MCF 10A (cell line): ENCODE data around the gene SYDE2. TPM values are rescaled to one million over a fixed set of nuclear protein-coding genes. Genes with fewer than 3 reads are reported as not detected.

Experiments used
- BruUV-seq: library from RNA; stranded (reverse); fragments of 400-500 nt; replicated peaks from 2 replicates; lab custom pipeline; 2021; lab: Mats Ljungman, UMichigan
- CTCF ChIA-PET: fragments of 300-600 bp; sonication (Branson Sonifier 250); formaldehyde crosslinking; extraction: SDS; loops from one replicate; lab custom pipeline; 2021; ENCODE audit warnings: antibody characterized with exemption, inconsistent platforms; lab: Yijun Ruan, JAX
- POLR2A ChIA-PET: fragments of 300-600, 350-650 bp; sonication (Branson Sonifier 250); formaldehyde crosslinking; extraction: SDS; loops from one replicate; lab custom pipeline; 2020; ENCODE audit warnings: antibody characterized with exemption, inconsistent platforms; lab: Yijun Ruan, JAX
- DNase-seq: peaks from one replicate; pipeline ENCODE4 v3.0.0-alpha.2; 2018; ENCODE audit not compliant: unreplicated experiment
- H3K27ac Mint-ChIP-seq: one replicate; pipeline ENCODE4 v1.8.0; 2022; ENCODE audit warnings: mild to moderate bottlenecking, low read depth, mixed read lengths; ENCODE audit not compliant: unreplicated experiment
- H3K27me3 Mint-ChIP-seq: one replicate; pipeline ENCODE4 v1.8.0; 2022; ENCODE audit warnings: mixed read lengths; ENCODE audit not compliant: insufficient read depth, unreplicated experiment
- H3K36me3 Mint-ChIP-seq: one replicate; pipeline ENCODE4 v1.8.0; 2022; ENCODE audit warnings: mild to moderate bottlenecking, moderate library complexity, mixed read lengths; ENCODE audit not compliant: insufficient read depth, unreplicated experiment
- H3K4me1 Mint-ChIP-seq: one replicate; pipeline ENCODE4 v1.8.0; 2022; ENCODE audit warnings: mixed read lengths; ENCODE audit not compliant: insufficient read depth, unreplicated experiment
- H3K4me3 Mint-ChIP-seq: one replicate; pipeline ENCODE4 v1.8.0; 2022; ENCODE audit warnings: mild to moderate bottlenecking, moderate library complexity, mixed read lengths; ENCODE audit not compliant: unreplicated experiment
- H3K9me3 Mint-ChIP-seq: one replicate; pipeline ENCODE4 v1.8.0; 2022; ENCODE audit warnings: mixed read lengths; ENCODE audit not compliant: unreplicated experiment
- CTCF ChIP-seq: fragments of 200-600 bp; IDR thresholded peaks from one replicate; pipeline ENCODE4 v1.8.0; 2022; ENCODE audit warnings: antibody characterized with exemption, mild to moderate bottlenecking; ENCODE audit not compliant: unreplicated experiment
- intact Hi-C: fragments of 100-400 bp; cut with micrococcal nuclease; formaldehyde crosslinking; loops from 2 replicates; pipeline ENCODE4 v1.14.1; 2022
- total RNA-seq: library from RNA; stranded (reverse); gene quantifications from 2 replicates; pipeline ENCODE4 v1.2.3, GENCODE V29; 2022

The SYDE2 gene
- total RNA-seq, 1 experiment from 2014 or later = 5.9 TPM

GRCh38 chr1:85166351-85166750, 34.5 kb downstream of the SYDE2 start:
- Mint-ChIP-seq H3K36me3 (peaks cover 11% of the 10 kb centered on the region), H3K4me1 (no peaks in the 10 kb centered on the region), H3K27ac (no peak overlapping the region), H3K4me3 (no peak overlapping the region), H3K9me3 (no peaks in the 10 kb centered on the region), H3K27me3 (no peaks in the 10 kb centered on the region)
- intact Hi-C loops = no loop called here
- TF ChIP-seq CTCF = no peak
- ChIA-PET POLR2A (interaction anchor here (0.6 kb wide), 1 partner anchor 33 kb away, joined by 4 read pairs; no protein-coding TSS in a partner anchor), CTCF (interaction anchor here (0.7 to 1.2 kb wide), 3 partner anchors 24 to 53 kb away, joined by 3 to 6 read pairs (median 3); no protein-coding TSS in a partner anchor)
- no TSS peak for BruUV-seq
- no peak for DNase-seq

GRCh38 chr1:85158910-85159309, 41.9 kb downstream of the SYDE2 start:
- no peaks in the 10 kb centered on the region for H3K36me3 Mint-ChIP-seq
- no peak overlapping the region for H3K27ac Mint-ChIP-seq
- H3K4me1 Mint-ChIP-seq = no peaks in the 10 kb centered on the region
- TF ChIP-seq CTCF = no peak
- no TSS peak for BruUV-seq
- no peak overlapping the region for H3K4me3 Mint-ChIP-seq
- no peaks in the 10 kb centered on the region for H3K27me3 Mint-ChIP-seq
- DNase-seq = no peak
- H3K9me3 Mint-ChIP-seq = no peaks in the 10 kb centered on the region
- CTCF ChIA-PET = no interaction called here
- POLR2A ChIA-PET = interaction anchor here (0.6 kb wide), 1 partner anchor 111 kb away, joined by 3 read pairs; no protein-coding TSS in a partner anchor
- intact Hi-C loops = no loop called here

GRCh38 chr1:85157436-85157835, 43.4 kb downstream of the SYDE2 start:
- Mint-ChIP-seq H3K4me1 (no peaks in the 10 kb centered on the region), H3K36me3 (no peaks in the 10 kb centered on the region), H3K27ac (no peak overlapping the region), H3K4me3 (no peak overlapping the region), H3K27me3 (no peaks in the 10 kb centered on the region), H3K9me3 (no peaks in the 10 kb centered on the region)
- ChIA-PET POLR2A (no interaction called here), CTCF (no interaction called here)
- no peak for DNase-seq
- intact Hi-C loops = no loop called here
- TF ChIP-seq CTCF = no peak
- BruUV-seq = no TSS peak

GRCh38 chr1:85153149-85153891, 47.5 kb downstream of the SYDE2 start:
- Mint-ChIP-seq H3K27me3 (no peaks in the 10 kb centered on the region), H3K4me3 (no peak overlapping the region), H3K27ac (no peak overlapping the region), H3K36me3 (no peaks in the 10 kb centered on the region), H3K4me1 (no peaks in the 10 kb centered on the region), H3K9me3 (no peaks in the 10 kb centered on the region)
- no TSS peak for BruUV-seq
- no peak for DNase-seq
- CTCF ChIA-PET = no interaction called here
- no peak for TF ChIP-seq CTCF
- intact Hi-C loops = no loop called here
- POLR2A ChIA-PET = no interaction called here
